ENCODE results near the gene ATF4.
"Not testable (repeated sequence)": the region's sequence is repeated elsewhere in the genome, so short reads cannot be mapped to it uniquely, and the experiment has no call there.

The ATF4 gene

GRCh38 chr22:39512026-39512425 is 8.3 kb upstream of the ATF4 start:
- DNase-seq = no peak

GRCh38 chr22:39513791-39514190 is 6.6 kb upstream of the ATF4 start:
- DNase-seq = no peak

GRCh38 chr22:39514373-39514973 is 5.9 kb upstream of the ATF4 start:
- DNase-seq = no peak

GRCh38 chr22:39515266-39516050 is 4.9 kb upstream of the ATF4 start:
- no peak for DNase-seq

GRCh38 chr22:39517470-39517869 is 2.9 kb upstream of the ATF4 start:
- DNase-seq = no peak

- DNase-seq = no peak
Observed at GRCh38 chr22:39518144-39518786, 2.1 kb upstream of the ATF4 start.

GRCh38 chr22:39518996-39519680 is 1.2 kb upstream of the ATF4 start:
- DNase-seq = no peak

- peak; percentile 90 for DNase-seq
Observed at GRCh38 chr22:39519681-39520225, 609 bp upstream of the ATF4 start.

- DNase-seq = not testable (repeated sequence)
Observed at GRCh38 chr22:39521106-39521885, 934 bp downstream of the ATF4 start.

- DNase-seq = not testable (repeated sequence)
Observed at GRCh38 chr22:39522091-39522490, 1.7 kb downstream of the ATF4 start.

GRCh38 chr22:39522567-39523300 is 2.4 kb downstream of the ATF4 start:
- DNase-seq = no peak

- no peak for DNase-seq
Observed at GRCh38 chr22:39524089-39524752, 3.9 kb downstream of the ATF4 start.

- no peak for DNase-seq
Observed at GRCh38 chr22:39524753-39525657, 4.6 kb downstream of the ATF4 start.

- no peak for DNase-seq
Observed at GRCh38 chr22:39525658-39525975, 5.3 kb downstream of the ATF4 start.

- no peak for DNase-seq
Observed at GRCh38 chr22:39526736-39527171, 6.4 kb downstream of the ATF4 start.

GRCh38 chr22:39527481-39527961 is 7.2 kb downstream of the ATF4 start:
- no peak for DNase-seq

GRCh38 chr22:39528080-39528661 is 7.8 kb downstream of the ATF4 start:
- no peak for DNase-seq

- DNase-seq = no peak
Observed at GRCh38 chr22:39528681-39529486, 8.5 kb downstream of the ATF4 start.

- DNase-seq = no peak
Observed at GRCh38 chr22:39529487-39529851, 9.1 kb downstream of the ATF4 start.

Data from NK-92 treated with Interleukin-12 subunit alpha and Interleukin-12 subunit beta, amount 100 ng/mL, for 24 hours (cell line).